ENCODE measurements around the gene PRMT3.
"Not testable (repeated sequence)": the region's sequence is repeated elsewhere in the genome, so short reads cannot be mapped to it uniquely, and the experiment has no call there.

Gene PRMT3

GRCh38 chr11:20518323-20518834 lies 130.9 kb downstream of the PRMT3 start:
- no peak for DNase-seq

GRCh38 chr11:20522536-20522935 lies 135.0 kb downstream of the PRMT3 start:
- no peak for DNase-seq

DNA sequence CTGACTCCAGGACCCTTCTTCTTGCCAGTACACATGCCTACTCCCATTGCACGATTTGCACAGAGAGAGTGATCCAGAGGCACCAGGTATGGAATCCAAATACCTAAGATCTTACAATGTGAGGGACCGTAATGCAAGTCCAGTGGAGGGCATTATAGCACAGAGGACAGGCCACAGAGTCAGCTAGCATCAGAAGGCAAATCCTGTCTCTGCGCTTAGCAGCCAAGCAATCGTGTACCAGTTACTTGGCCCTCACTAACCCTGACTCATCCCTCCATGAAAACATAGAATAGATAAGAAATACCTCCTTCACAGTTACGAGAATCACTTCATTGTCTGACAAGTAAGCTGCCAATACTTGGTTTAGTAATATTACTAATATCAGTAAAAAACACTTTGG lies 142.2 kb downstream of the PRMT3 start:
- no peak for DNase-seq

DNA sequence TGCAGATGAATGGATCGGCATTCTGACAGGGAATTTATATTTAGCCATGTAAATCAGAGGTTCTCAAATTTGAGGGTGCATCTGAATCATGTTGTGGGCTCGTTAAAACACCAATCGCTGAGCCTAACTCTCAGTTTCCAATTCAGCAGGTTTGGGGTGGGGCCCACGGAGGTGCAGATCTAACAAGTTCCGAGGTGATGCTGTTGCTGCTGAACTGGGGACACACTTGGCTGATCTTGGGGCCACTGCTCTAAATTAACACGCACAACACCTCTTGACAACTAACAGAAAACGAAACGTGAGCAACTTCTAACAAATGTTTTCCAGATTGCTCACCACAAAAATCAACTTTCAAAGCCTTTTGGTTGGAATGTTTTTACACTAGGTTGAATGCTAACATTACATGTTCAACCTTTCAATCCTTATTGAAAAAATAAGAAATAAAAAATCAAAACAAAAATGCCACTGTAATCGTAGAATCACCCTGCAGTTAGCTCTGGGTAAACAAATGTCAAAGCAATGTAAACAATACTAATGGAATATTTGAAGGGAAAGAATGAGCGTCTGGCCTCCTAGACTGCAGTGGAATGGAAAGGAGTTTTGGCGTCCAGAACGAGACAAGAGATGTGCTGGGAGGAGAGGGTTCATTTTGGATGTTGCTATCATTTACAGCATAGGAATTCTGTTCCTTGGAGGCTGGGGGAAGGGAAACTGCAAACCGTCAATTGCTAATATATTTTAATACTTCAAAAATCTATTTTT lies 143.6 kb downstream of the PRMT3 start:
- DNase-seq: no peak

DNA sequence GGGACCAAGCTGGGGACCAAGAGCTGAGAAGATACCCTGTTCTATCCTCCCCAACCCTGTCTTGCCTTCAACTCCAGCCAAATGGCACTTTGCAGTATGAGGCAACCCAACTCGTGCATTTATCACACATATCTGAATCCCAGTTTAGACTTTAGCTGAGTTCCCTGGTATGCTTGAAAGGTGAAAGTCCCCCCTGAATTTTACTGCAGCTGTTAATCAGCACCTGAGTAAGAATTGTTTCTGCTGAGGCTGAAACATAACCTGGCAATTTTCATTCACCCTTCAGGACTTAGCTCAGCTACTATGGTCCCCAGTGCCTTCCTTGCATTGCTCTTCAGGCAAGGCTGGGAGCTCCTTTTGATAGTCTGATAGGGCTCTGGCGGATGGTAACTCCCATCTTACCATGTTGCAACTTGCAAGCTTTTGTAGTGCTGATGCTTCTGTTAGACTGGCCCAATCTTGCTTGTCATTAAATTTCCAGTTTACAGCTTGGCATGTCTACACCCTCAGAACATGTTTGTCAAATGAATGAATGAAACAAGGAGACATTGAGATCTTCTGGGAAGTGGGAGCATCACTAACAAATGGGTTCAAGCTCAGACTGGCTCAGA lies 147.9 kb downstream of the PRMT3 start:
- no peak for DNase-seq

DNA sequence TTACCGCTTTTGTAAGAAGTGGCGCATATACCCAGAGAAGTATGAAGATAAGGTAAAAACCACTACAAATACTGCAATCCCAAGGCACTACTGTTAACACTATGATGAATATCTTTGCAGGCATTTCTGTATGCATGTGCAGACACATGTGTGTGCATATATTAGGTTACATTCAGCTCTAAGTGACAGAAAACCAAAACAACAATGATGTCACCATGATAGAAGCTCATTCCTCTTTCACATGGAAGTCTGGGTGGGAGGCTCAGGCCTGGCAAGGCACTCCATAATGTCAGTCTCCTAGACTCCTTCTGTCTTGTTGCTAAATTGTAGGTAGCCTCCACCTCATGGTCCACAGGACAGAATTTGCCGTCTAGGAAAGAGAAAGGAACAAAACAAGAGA lies 148.8 kb downstream of the PRMT3 start:
- DNase-seq: no peak

DNA sequence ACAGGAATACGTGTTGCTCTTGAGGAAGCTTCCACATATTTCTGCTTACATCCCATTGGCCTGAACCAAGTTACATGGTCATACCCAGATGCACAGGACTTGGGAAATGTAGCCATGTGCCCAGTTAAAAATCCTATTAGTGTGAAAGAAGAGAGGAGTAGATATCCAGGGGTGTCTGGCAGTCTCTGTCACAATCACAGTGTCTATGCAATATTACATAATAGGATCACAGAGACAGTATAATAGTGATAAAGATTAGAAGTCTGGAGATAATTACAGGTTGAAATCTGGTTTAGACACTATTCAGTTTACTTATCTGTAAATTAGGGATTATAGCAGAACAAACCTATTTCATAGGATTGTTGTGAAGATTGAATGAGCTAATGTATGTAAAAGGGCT lies 149.3 kb downstream of the PRMT3 start:
- no peak for DNase-seq

DNA sequence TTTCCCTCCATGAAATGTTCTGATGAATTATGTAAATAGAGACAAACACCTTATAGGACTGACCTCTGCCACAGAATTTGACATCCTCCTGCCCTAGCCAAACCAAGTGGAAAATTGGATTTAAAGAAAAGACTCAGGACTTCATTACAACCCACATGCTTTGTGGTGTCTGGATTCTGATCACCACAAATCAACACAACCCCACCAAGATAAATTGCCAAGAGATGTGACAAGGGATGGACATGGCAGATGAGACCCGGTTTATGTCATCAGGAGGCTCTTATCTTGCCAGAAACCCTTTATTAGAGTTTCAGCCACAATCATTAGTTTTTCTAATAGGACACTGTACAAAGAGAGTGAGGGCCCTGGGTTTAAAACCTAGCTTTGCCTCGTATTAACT lies 154.0 kb downstream of the PRMT3 start:
- DNase-seq: no peak

DNA sequence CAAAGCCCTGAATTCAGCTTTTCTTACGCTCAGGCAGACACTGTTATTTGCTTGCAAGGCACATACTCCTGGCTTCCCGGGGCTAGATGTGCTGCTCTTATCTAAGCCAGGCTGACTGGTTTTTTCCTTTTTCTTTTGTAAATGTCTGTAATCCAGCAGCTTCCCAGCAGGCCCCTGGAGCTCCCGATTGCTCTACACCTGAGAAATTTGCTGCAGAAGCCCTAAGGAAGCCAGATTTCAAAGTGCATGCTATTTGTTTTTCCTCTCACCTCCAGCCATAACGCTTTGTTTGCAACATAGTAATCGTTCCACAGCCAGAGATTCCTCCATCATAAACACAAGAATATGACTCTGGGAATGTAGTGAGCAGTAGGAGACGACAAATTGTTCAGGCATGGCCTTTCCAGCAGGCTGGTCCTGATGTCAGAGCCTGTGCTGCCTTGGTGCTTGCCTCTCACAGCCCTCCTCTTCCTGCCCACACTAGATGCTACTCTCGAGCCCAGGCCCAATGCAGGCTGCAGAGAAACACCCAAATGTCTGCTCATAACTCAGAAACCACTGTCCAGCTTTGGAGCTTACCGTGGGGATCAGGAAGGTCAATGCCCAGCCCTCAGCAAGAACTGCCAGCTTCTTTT lies 157.2 kb downstream of the PRMT3 start:
- DNase-seq: no peak

- DNase-seq: no peak
These were observed 159.9 kb downstream of the PRMT3 start for GRCh38 chr11:20547411-20547810.

DNA sequence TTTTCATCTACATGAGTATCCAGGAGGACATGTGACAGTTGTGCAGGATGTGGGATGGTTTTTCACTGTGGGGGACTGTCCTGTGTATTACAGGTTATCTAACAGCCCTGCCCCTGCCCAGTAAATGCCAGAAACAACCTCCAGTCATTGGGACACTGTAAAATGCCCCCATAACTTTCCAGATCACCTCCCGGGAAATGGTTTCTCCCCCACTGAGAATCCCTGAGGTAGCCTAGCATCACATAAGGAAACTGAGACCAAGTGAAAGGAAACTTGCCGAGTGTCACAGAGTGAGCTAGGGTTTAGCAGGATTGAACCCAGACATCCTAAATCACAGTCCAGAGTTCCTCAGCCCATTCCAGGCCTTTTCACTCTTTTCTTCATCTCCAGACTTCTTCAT lies 163.6 kb downstream of the PRMT3 start:
- DNase-seq: no peak

DNA sequence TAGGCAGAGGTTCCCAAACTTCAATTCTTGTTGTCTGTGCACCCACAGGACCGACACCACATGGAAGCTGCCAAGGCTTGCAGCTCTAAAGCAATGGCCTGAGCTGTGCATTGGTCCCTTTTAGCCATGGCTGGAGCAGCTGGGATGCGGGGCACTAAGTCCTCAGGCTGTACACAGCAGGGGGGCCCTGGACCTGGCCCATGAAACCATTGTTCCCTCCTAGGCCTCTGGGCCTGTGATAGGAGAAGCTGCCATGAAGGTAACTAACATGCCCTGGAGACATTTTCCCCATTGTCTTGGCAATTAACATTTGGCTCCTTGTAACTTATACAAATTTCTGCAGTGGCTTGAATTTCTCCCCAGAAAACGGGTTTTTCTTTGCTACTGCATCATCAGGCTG lies 168.3 kb downstream of the PRMT3 start:
- DNase-seq: no peak

GRCh38 chr11:20556396-20556795 lies 168.9 kb downstream of the PRMT3 start:
- not testable (repeated sequence) for DNase-seq

GRCh38 chr11:20558741-20559140 lies 171.2 kb downstream of the PRMT3 start:
- peak in 1 of 2 experiments; percentile 24 for DNase-seq
